Thyroid gland (tissue), 4 donors: Measurements from ENCODE around the gene SH3RF2. TPM values are rescaled to one million over a fixed set of nuclear protein-coding genes. Genes with fewer than 3 reads are reported as not detected.
A peak's percentile ranks its signal among the peaks of the same experiment; 100 is the strongest.

Experiments
- DNase-seq, 2 donors: peaks; one replicate each; pipeline ENCODE4 v3.0.0-alpha.2; 2019
- H3K27ac ChIP-seq, 3 donors: fragments of 200-600 bp; sonication (generic); 1 replicate in 2 of 3; 2 replicates in 1 of 3; pipeline ENCODE4 v1.5.1; 2016 to 2019; ENCODE audit warnings: mild to moderate bottlenecking in 1 of 3, moderate library complexity in 1 of 3
- H3K27me3 ChIP-seq: fragments of 200-600 bp; sonication (generic); one replicate; pipeline ENCODE4 v1.5.1; 2019
- H3K36me3 ChIP-seq, 2 donors: fragments of 200-600 bp; sonication (generic); one replicate each; pipeline ENCODE4 v1.5.1; 2016 to 2019
- H3K4me1 ChIP-seq, 2 donors: fragments of 200-600 bp; sonication (generic); one replicate each; pipeline ENCODE4 v1.5.1; 2017 to 2019
- H3K4me3 ChIP-seq, 3 donors: fragments of 200-600 bp; sonication (generic); replicated peaks in 1 of 3; 1 replicate in 2 of 3; 2 replicates in 1 of 3; pipeline ENCODE4 v1.5.1; 2016; ENCODE audit warnings: mild to moderate bottlenecking in 1 of 3
- H3K9me3 ChIP-seq: fragments of 200-600 bp; sonication (generic); one replicate; pipeline ENCODE4 v1.5.1; 2017
- POLR2A ChIP-seq, 2 donors: fragments of 450-650 bp; IDR thresholded peaks; one replicate each; pipeline ENCODE4 v1.6.1; 2017; ENCODE audit warnings: antibody characterized with exemption in 2 of 2, mild to moderate bottlenecking in 2 of 2, moderate library complexity in 1 of 2
- WGBS, 2 donors: methylation state at CpG; one replicate each; pipeline ENCODE4 v1.1.5; 2017; 5-methylcytosine and 5-hydroxymethylcytosine counted together
- intact Hi-C: fragments of 100-400 bp; cut with DNase I; formaldehyde crosslinking; loops from one replicate; pipeline ENCODE4 v1.15.1; 2023
- total RNA-seq, 4 donors: library from RNA; depleted of rRNA; stranded (reverse); fragments of >200 nt; gene quantifications; one replicate each; pipeline ENCODE4 v1.2.3, GENCODE V29; 2016
- TF ChIP-seq, protein P1 (sequence below), 6 experiments: fragments of 200-600 bp in 3 of 6; fragments of 450-650 bp in 3 of 6; sonication (generic) in 3 of 6; IDR thresholded peaks; one replicate each; pipeline ENCODE4 v1.5.1; 2016 to 2019; ENCODE audit warnings: antibody characterized with exemption in 6 of 6, mild to moderate bottlenecking in 2 of 6, inconsistent platforms in 1 of 6, moderate library complexity in 1 of 6

The SH3RF2 gene
- total RNA-seq, 4 donors from 2014 or later = 3.1 to 20.8 (median 14.3) TPM

DNA sequence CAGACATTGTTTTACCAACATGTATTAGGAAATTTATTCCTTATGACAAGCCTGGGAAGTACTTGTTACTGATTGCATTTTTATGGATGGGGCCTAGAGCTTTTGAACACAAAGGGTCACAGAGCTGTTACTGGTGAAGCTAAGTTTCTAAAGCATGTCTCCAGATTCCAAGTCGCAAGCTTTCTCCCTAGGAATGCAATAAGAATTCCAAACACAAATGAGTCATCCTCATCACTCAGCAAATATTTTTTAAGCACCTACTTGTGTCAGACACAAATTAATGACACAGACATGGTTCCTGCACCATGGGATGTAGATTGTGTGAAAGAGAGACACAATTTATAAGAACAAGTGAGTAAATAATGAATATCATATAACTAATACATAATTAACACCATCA lies 11.0 kb upstream of the SH3RF2 start:
- Histone ChIP-seq H3K27ac (no peak overlapping the region), H3K4me1 (peaks cover 0 to 5% of the 10 kb centered on the region in 2 donors), H3K4me3 (no peak overlapping the region), H3K36me3 (no peaks in the 10 kb centered on the region), H3K27me3 (no peaks in the 10 kb centered on the region), H3K9me3 (no peaks in the 10 kb centered on the region)
- 13 to 36% methylated on average over 1 of the region's 1 CpG for WGBS, 2 donors
- intact Hi-C loops = no loop called here
- DNase-seq = no peak
- TF ChIP-seq, protein P1, sequence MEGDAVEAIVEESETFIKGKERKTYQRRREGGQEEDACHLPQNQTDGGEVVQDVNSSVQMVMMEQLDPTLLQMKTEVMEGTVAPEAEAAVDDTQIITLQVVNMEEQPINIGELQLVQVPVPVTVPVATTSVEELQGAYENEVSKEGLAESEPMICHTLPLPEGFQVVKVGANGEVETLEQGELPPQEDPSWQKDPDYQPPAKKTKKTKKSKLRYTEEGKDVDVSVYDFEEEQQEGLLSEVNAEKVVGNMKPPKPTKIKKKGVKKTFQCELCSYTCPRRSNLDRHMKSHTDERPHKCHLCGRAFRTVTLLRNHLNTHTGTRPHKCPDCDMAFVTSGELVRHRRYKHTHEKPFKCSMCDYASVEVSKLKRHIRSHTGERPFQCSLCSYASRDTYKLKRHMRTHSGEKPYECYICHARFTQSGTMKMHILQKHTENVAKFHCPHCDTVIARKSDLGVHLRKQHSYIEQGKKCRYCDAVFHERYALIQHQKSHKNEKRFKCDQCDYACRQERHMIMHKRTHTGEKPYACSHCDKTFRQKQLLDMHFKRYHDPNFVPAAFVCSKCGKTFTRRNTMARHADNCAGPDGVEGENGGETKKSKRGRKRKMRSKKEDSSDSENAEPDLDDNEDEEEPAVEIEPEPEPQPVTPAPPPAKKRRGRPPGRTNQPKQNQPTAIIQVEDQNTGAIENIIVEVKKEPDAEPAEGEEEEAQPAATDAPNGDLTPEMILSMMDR (IDR thresholded peaks at IDR 0.05) = no peak
- TF ChIP-seq POLR2A (IDR thresholded peaks at IDR 0.05) = no peak

DNA sequence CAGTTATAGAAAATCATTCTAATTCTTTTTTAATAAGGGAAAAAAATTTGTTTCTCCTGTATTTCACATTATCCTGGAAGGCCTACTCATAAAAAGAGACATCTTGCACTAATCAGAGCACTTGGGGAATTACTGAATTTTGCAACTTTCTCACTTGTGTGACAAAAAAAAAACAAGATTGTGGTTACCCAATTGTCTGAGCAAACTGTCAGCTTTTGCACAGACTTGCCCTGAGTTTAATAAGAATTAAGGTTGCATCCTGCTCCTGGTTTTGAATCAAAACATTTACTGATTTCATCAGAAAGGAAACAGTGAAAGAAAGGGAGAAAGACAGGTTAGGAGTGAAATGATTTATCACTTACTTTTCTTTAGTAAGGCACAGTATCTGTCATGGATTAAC lies 10.6 kb upstream of the SH3RF2 start:
- H3K4me1 ChIP-seq = peaks cover 0 to 5% of the 10 kb centered on the region in 2 donors
- no peak overlapping the region for H3K27ac ChIP-seq
- TF ChIP-seq, protein P1 (IDR thresholded peaks at IDR 0.05) = no peak
- TF ChIP-seq POLR2A (IDR thresholded peaks at IDR 0.05) = no peak
- no peaks in the 10 kb centered on the region for H3K9me3 ChIP-seq
- intact Hi-C loops = no loop called here
- no peaks in the 10 kb centered on the region for H3K36me3 ChIP-seq
- no peak overlapping the region for H3K4me3 ChIP-seq
- no peak for DNase-seq
- no peaks in the 10 kb centered on the region for H3K27me3 ChIP-seq

DNA sequence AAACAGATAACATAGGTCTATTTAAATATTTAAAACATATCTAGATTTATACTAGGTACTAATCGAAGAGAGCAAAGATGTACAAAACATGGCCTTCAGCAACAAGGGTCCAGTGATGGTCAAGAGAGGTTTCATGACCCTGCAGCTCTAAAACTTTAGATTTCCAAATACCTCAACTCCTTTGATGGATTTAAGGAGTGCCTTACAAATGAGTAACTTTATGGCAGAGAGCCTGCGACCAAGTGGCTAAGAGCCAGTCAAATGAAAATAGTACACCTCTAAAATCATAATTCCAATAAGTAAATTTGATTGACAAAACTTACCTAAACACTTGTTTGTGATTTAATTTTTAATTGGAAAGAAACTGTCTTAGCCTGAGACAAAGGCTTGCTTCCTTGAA lies 4.7 kb upstream of the SH3RF2 start:
- intact Hi-C loops = no loop called here
- TF ChIP-seq, protein P1 (IDR thresholded peaks at IDR 0.05) = no peak
- no peak for TF ChIP-seq POLR2A (IDR thresholded peaks at IDR 0.05)
- Histone ChIP-seq H3K27me3 (no peaks in the 10 kb centered on the region), H3K4me3 (no peak overlapping the region), H3K9me3 (no peaks in the 10 kb centered on the region), H3K4me1 (peaks cover 3 to 7% of the 10 kb centered on the region in 2 donors), H3K36me3 (no peaks in the 10 kb centered on the region), H3K27ac (no peak overlapping the region)
- no peak for DNase-seq
- 61 to 71% methylated on average over 2 of the region's 2 CpGs for WGBS, 2 donors

DNA sequence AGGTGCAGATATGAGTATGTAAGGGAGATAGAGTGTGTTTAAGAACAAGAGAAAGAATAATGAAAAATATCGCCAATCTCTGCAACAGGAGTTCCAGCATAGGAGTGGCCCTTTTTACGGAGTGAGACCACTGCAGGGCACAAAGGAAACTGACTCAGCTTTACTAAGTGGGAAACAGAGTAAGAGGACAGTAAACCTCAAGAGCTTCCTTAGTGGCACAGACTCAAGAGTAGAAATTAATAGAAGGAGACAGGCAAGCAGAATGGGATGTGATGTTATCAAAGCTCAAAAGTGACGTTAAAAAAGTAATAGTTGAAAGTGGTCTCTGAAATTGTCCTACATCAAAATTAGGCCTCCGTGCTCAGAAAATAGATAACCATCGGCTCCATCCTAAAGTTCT lies 2.1 kb upstream of the SH3RF2 start:
- DNase-seq = no peak
- Histone ChIP-seq H3K4me3 (no peak overlapping the region), H3K4me1 (peaks cover 19 to 24% of the 10 kb centered on the region in 2 donors), H3K27ac (no peak overlapping the region), H3K36me3 (no peaks in the 10 kb centered on the region), H3K27me3 (no peaks in the 10 kb centered on the region), H3K9me3 (no peaks in the 10 kb centered on the region)
- WGBS, 2 donors = 84% methylated on average over 5 of the region's 5 CpGs
- TF ChIP-seq POLR2A (IDR thresholded peaks at IDR 0.05) = no peak
- TF ChIP-seq, protein P1 (IDR thresholded peaks at IDR 0.05) = no peak
- intact Hi-C loops = no loop called here

DNA sequence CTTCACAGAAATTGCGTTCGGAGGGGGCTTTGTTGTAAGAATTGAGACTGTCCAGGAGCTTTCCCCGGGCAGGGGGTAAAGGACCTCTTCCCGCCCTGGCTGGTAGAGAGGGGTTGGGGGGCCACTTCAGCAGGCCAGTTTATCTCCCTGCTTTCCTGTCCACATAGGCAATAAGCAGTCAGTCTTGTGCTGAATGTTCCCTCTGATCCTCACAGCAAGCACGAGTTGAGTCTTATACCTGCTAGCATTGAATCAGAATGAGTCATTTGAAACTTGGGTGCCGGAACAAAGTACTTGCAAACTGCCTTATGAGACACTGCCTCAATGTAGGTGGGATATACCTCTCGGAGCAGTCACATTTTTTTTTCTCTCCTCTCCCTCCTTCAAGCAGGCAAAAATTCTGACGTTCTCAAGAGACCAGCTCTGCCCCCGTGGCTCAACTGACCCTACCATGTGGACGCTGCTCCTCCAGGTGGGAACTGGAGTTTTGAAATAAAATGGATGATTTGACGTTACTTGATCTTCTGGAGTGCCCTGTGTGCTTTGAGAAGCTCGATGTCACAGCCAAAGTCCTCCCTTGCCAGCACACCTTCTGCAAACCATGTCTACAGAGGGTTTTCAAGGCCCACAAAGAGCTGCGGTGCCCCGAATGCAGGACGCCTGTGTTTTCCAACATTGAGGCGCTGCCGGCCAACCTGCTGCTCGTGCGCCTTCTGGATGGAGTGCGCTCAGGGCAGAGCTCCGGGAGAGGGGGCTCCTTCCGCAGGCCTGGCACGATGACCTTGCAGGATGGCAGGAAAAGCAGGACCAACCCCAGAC lies 1.3 kb downstream of the SH3RF2 start:
- WGBS, 2 donors = 56 to 68% methylated on average over 21 to 23 of the region's 23 CpGs
- TF ChIP-seq, protein P1 (IDR thresholded peaks at IDR 0.05) = no peak
- peak in 1 of 2 donors; percentile 53 for TF ChIP-seq POLR2A (IDR thresholded peaks at IDR 0.05)
- intact Hi-C loops = no loop called here

More for the DNA sequence above, 1.3 kb downstream of the SH3RF2 start:
- peaks cover 26 to 33% of the 10 kb centered on the region in 2 donors for H3K4me1 ChIP-seq
- peak overlapping the region in 2 of 3 donors; percentile 87 to 88 for H3K27ac ChIP-seq
- peak; percentile 38 for DNase-seq
- H3K9me3 ChIP-seq = no peaks in the 10 kb centered on the region
- H3K27me3 ChIP-seq = no peaks in the 10 kb centered on the region
- peak overlapping the region in 1 of 3 donors; percentile 34 for H3K4me3 ChIP-seq
- H3K36me3 ChIP-seq = no peaks in the 10 kb centered on the region
